Stimulated activated CD4-positive, alpha-beta T cell treated with anti-CD3 and anti-CD28 coated beads, Interleukin-4, amount 100 ng/mL, for 48 hours (primary cell): ENCODE data around the gene TIPARP.
"Not testable (repeated sequence)": the region's sequence is repeated elsewhere in the genome, so short reads cannot be mapped to it uniquely, and the experiment has no call there.

Source experiments
- DNase-seq, 2 donors: peaks; one replicate each; pipeline ENCODE4 v3.0.0-alpha.2; 2020; ENCODE audit warnings: low read depth in 2 of 2

The TIPARP gene

GRCh38 chr3:156710429-156710828 lies 36.0 kb downstream of the TIPARP start:
- DNase-seq, result no peak

GRCh38 chr3:156711113-156711512 lies 36.7 kb downstream of the TIPARP start:
- DNase-seq, result no peak

GRCh38 chr3:156711944-156712343 lies 37.6 kb downstream of the TIPARP start:
- not testable (repeated sequence) for DNase-seq

GRCh38 chr3:156716105-156716862 lies 41.9 kb downstream of the TIPARP start:
- no peak for DNase-seq

- DNase-seq, result no peak
Observed at GRCh38 chr3:156718622-156719306, 44.4 kb downstream of the TIPARP start.

GRCh38 chr3:156720826-156721225 lies 46.4 kb downstream of the TIPARP start:
- no peak for DNase-seq

- DNase-seq, result no peak
Observed at GRCh38 chr3:156721687-156722618, 47.6 kb downstream of the TIPARP start.

- DNase-seq, result no peak
Observed at GRCh38 chr3:156723182-156723619, 48.8 kb downstream of the TIPARP start.

- DNase-seq, result no peak
Observed at GRCh38 chr3:156725682-156726081, 51.3 kb downstream of the TIPARP start.

GRCh38 chr3:156726456-156726855 lies 52.1 kb downstream of the TIPARP start:
- DNase-seq, result no peak

- DNase-seq, result no peak
Observed at GRCh38 chr3:156727519-156728205, 53.3 kb downstream of the TIPARP start.

- DNase-seq, result no peak
Observed at GRCh38 chr3:156728267-156728985, 54.0 kb downstream of the TIPARP start.

GRCh38 chr3:156729460-156730179 lies 55.2 kb downstream of the TIPARP start:
- no peak for DNase-seq

GRCh38 chr3:156731813-156732212 lies 57.4 kb downstream of the TIPARP start:
- DNase-seq, result no peak

- no peak for DNase-seq
Observed at GRCh38 chr3:156732261-156732660, 57.9 kb downstream of the TIPARP start.

- DNase-seq, result no peak
Observed at GRCh38 chr3:156732715-156733421, 58.5 kb downstream of the TIPARP start.

GRCh38 chr3:156734661-156735060 lies 60.3 kb downstream of the TIPARP start:
- DNase-seq, result not testable (repeated sequence)

- DNase-seq, result no peak
Observed at GRCh38 chr3:156735471-156735870, 61.1 kb downstream of the TIPARP start.

GRCh38 chr3:156737049-156737448 lies 62.7 kb downstream of the TIPARP start:
- not testable (repeated sequence) for DNase-seq

GRCh38 chr3:156738251-156738650 lies 63.9 kb downstream of the TIPARP start:
- no peak for DNase-seq
